Epithelial cell of proximal tubule (primary cell): ENCODE data around the gene C1QTNF12. TPM values are rescaled to one million over a fixed set of nuclear protein-coding genes. Genes with fewer than 3 reads are reported as not detected.
"Not testable (repeated sequence)": the region's sequence is repeated elsewhere in the genome, so short reads cannot be mapped to it uniquely, and the experiment has no call there.

Experiments
- DNase-seq: peaks from one replicate; pipeline ENCODE4 v3.0.0-alpha.2; 2011; ENCODE audit warnings: low read depth
- H3K4me3 ChIP-seq: 2 replicates; pipeline ENCODE4 v1.5.1; 2011; ENCODE audit warnings: low read depth, mild to moderate bottlenecking, low read length
- total RNA-seq: library from RNA; depleted of rRNA; stranded (reverse); fragments of >200 nt; gene quantifications from 2 replicates; pipeline ENCODE4 v1.2.3, GENCODE V29; 2015
- TF ChIP-seq, protein P1 (sequence below): conservative IDR thresholded peaks from 2 replicates; pipeline ENCODE4 v1.5.1; 2012; ENCODE audit warnings: low read depth, mild to moderate bottlenecking, low read length

The C1QTNF12 gene
- total RNA-seq, 1 donor from 2014 or later: 5.1 TPM

DNA sequence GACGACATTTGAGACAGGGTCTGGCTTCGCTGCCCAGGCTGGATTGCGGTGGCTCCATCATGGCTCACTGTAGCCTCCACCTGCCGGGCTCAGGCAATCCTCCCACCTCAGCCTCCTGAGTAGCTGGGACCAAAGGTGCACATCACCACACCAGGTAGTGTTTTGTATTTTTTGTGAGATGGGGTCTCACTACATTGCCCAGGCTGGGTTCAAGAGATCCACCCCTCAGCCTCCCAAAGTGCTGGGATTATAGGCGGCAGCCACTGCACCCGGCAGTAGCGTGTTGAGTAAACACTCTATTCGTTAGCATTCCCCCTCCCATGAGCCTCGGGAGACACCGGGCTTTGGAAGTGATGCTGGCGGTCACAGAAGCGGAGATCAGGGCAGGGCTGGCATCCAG is 6.8 kb upstream of the C1QTNF12 start:
- TF ChIP-seq, protein P1, sequence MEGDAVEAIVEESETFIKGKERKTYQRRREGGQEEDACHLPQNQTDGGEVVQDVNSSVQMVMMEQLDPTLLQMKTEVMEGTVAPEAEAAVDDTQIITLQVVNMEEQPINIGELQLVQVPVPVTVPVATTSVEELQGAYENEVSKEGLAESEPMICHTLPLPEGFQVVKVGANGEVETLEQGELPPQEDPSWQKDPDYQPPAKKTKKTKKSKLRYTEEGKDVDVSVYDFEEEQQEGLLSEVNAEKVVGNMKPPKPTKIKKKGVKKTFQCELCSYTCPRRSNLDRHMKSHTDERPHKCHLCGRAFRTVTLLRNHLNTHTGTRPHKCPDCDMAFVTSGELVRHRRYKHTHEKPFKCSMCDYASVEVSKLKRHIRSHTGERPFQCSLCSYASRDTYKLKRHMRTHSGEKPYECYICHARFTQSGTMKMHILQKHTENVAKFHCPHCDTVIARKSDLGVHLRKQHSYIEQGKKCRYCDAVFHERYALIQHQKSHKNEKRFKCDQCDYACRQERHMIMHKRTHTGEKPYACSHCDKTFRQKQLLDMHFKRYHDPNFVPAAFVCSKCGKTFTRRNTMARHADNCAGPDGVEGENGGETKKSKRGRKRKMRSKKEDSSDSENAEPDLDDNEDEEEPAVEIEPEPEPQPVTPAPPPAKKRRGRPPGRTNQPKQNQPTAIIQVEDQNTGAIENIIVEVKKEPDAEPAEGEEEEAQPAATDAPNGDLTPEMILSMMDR: no peak
- DNase-seq: no peak

DNA sequence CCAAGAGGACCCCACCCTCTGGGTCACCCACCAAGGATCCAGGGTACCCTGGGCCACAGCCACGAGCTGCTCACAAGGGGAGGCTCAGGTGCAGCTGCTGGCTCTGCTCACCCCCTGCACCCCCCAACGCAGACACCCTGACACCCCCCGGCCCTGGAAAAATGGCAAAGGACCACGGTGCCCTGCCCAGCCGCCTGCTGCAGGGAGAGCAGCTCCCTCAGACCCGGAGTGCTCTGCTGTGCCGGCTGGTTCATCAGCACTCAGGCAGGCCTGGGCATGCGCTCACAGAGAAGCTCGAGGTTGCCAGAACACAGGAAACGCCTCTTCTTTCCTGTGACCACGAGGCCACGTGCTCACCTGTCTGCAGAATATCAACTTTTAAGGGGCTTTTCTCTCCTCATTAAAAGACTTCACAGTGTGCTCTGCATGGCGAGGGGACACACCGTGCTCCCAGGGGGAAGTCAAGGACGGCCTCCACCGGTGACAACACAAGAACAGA is 4.3 kb upstream of the C1QTNF12 start:
- DNase-seq: no peak
- no peak overlapping the region for H3K4me3 ChIP-seq
- TF ChIP-seq, protein P1: no peak

More for the DNA sequence above, 6.8 kb upstream of the C1QTNF12 start:
- no peak overlapping the region for H3K4me3 ChIP-seq

DNA sequence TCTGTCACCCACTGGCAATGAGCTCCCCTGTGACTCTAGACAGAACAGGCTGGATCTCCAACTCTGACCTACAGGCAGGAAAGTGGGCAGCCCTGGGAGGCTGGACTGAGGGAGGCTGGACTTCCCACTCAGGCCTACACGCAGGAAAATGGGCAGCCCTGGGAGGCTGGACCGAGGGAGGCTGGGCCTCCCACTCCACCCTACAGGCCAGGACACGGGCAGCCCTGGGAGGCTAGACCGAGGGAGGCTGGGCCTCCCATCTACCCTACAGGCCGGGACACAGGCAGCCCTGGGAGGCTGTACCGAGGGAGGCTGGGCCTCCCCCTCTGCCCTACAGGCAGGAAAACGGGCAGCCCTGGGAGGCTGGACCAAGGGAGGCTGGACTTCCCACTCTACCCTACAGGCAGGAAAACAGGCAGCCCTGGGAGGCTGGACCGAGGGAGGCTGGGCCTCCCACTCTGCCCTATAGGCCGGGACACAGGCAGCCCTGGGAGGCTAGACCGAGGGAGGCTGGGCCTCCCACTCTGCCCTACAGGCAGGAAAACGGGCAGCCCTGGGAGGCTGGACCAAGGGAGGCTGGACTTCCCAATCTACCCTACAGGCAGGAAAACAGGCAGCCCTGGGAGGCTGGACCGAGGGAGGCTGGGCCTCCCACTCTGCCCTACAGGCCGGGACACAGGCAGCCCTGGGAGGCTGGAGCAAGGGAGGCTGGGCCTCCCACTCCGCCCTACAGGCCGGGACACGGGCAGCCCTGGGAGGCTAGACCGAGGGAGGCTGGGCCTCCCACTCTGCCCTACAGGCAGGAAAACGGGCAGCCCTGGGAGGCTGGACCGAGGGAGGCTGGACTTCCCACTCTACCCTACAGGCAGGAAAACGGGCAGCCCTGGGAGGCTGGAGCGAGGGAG is 1.7 kb upstream of the C1QTNF12 start:
- H3K4me3 ChIP-seq, DNase-seq: not testable (repeated sequence)

DNA sequence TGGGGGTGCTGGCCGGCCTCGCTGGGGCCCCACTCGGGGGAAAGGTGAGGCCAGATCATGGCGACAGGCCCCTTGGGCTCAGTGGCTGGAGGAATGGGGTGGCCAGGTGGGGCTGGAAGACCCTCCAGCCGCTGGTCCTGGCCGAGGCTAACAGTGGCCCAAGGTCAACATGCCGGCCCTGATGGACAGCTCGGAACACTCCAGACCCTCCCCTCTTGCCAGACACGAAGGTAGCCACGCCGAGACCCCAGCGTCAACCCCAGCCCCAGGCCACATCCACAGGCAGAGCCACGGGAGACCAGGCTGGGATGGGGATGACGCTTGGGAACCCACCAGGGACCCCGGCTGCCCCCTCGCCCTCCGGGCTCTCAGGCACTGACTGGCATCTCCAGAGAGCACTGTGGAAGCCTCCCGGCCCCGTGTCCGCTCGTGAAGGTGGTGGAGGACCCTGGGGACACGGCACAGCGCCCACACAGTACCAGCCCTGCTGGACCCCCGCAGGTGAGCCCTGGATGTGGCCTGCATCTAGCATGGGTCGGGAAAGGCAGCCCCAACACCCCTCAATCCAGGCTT is 905 bp upstream of the C1QTNF12 start:
- H3K4me3 ChIP-seq: no peak overlapping the region
- TF ChIP-seq, protein P1: no peak
- DNase-seq: no peak

DNA sequence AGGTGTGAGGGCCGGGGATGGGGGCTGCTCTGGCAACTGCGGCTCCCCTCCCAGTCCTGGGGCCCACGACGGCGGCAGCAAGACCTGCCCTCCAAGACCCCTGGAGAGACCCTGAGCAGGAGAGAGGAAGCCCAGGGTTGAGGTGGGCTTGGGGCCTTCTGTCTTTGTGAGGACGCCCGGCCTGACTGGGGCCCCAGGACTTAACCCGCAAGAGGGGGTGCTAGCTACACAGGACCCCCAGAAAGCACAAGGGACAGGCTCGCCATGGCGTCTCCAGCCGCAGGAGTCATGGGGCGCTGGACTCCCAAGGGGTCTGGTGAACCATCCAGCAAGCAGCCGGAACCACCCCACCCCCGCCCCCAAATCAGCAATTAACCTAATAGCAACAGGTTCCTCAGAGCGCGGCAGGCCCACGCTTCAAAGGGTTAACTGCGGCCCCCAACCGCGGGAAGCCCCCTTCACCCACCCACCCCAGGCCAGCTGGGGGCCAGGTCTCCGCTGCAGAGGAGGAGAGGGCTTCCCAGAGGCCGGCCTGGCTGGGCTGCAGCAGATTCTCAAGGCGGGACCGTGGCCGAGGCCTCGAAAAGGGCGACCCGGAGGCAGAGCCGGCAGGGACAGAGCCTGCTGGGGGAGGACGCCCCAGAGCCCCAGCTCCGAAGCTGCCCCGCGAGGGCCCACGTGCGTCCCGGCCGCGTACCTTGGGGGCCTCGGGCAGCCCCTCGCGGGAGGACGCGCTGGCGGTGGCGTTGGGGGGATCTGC is 525 bp downstream of the C1QTNF12 start:
- H3K4me3 ChIP-seq: no peak overlapping the region
- no peak for DNase-seq
- TF ChIP-seq, protein P1: no peak

DNA sequence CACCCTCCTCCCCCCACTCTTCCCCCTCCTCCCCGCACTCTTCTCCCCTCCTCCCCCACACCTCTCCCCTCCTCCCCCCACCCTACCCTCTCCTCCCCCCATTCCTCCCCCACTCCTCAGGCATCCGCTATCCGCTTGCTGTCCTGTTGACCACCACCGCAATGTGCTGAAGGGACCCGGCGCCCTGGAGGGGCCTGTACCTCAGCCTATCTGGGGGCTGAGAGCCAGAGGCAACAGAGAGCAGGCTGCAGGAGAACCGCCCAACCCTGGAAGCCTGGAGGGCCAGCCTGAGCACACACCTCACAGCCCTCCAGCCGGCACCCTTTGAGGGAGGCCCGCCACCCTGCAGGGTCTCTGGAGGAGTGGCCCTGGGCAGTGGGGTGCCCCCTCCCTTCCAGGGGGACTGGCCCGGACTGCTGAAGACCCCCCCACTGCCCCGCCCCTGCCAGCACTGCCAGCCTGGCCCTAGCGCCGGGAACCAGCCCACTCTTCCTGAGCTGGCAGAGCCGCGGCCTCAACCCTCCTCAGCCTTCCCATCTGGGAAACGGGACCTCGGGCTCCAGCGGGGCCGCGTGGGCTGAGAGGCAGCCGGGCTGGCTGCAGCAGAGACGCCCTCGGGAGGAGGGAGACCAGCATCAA is 1.2 kb downstream of the C1QTNF12 start:
- TF ChIP-seq, protein P1: no peak

More for the DNA sequence above, 1.2 kb downstream of the C1QTNF12 start:
- H3K4me3 ChIP-seq: no peak overlapping the region
- DNase-seq: no peak
